HG02623 (cell line): ENCODE data around the gene TMEM59.

Experiments used
- ATAC-seq: cut with Tn5 transposase; IDR thresholded peaks from one replicate; pipeline ENCODE4 v1.9.1; 2021; ENCODE audit warnings: moderate library complexity; ENCODE audit not compliant: unreplicated experiment

Gene TMEM59

GRCh38 chr1:53986458-53986857, 66.5 kb downstream of the TMEM59 start:
- ATAC-seq: no peak

- no peak for ATAC-seq
Observed at GRCh38 chr1:53984726-53985125, 68.3 kb downstream of the TMEM59 start.

- ATAC-seq: no peak
Observed at GRCh38 chr1:53982763-53983104, 70.3 kb downstream of the TMEM59 start.

- no peak for ATAC-seq
Observed at GRCh38 chr1:53982034-53982762, 70.8 kb downstream of the TMEM59 start.

GRCh38 chr1:53981220-53981619, 71.8 kb downstream of the TMEM59 start:
- ATAC-seq: no peak

- ATAC-seq: no peak
Observed at GRCh38 chr1:53979712-53980450, 73.1 kb downstream of the TMEM59 start.
